OCI-LY3 (cell line): ENCODE measurements around the gene KCTD13.
"Not testable (repeated sequence)": the region's sequence is repeated elsewhere in the genome, so short reads cannot be mapped to it uniquely, and the experiment has no call there.

Experiments used
- EZH2phosphoT487 ChIP-seq: fragments of 200-600 bp; shearing (Covaris generic); IDR thresholded peaks from 2 replicates; pipeline ENCODE4 v1.6.1; 2018; ENCODE audit warnings: antibody characterized with exemption, mixed run types, low read depth
- TF ChIP-seq, protein P1 (sequence below): fragments of 200-600, 300-600 bp; sonication (generic); IDR thresholded peaks from 2 replicates; pipeline ENCODE4 v1.5.1; 2014; ENCODE audit warnings: antibody characterized with exemption, low read length, low read depth

DNA sequence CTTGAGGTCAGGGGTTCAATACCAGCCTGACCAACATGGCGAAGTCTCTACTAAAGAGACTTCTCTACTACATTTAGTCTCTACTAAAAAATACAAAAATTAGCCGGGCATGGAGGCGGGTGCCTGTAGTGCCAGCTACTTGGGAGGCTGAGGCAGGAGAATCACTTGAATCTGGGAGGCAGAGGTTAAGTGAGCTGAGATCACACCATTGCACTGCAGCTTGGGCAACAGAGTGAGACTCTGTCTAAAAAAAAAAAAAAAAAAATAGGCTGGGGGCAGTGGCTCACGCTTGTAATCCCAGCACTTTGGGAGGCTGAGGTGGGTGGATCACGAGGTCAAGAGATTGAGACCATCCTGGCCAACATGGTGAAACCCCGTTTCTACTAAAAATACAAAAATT lies 16.2 kb downstream of the KCTD13 start:
- not testable (repeated sequence) for TF ChIP-seq EZH2phosphoT487
- TF ChIP-seq, protein P1, sequence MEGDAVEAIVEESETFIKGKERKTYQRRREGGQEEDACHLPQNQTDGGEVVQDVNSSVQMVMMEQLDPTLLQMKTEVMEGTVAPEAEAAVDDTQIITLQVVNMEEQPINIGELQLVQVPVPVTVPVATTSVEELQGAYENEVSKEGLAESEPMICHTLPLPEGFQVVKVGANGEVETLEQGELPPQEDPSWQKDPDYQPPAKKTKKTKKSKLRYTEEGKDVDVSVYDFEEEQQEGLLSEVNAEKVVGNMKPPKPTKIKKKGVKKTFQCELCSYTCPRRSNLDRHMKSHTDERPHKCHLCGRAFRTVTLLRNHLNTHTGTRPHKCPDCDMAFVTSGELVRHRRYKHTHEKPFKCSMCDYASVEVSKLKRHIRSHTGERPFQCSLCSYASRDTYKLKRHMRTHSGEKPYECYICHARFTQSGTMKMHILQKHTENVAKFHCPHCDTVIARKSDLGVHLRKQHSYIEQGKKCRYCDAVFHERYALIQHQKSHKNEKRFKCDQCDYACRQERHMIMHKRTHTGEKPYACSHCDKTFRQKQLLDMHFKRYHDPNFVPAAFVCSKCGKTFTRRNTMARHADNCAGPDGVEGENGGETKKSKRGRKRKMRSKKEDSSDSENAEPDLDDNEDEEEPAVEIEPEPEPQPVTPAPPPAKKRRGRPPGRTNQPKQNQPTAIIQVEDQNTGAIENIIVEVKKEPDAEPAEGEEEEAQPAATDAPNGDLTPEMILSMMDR: not testable (repeated sequence)
